Osteocyte (in vitro differentiated cells): Measurements from ENCODE around the gene PPP1R12B. TPM values are rescaled to one million over a fixed set of nuclear protein-coding genes. Genes with fewer than 3 reads are reported as not detected.
"Not testable (repeated sequence)": the region's sequence is repeated elsewhere in the genome, so short reads cannot be mapped to it uniquely, and the experiment has no call there.

Source experiments
- DNase-seq: peaks from one replicate; pipeline ENCODE4 v3.0.0; 2021; ENCODE audit warnings: mixed read lengths; ENCODE audit not compliant: unreplicated experiment; ENCODE audit errors: extremely low spot score
- H3K27ac Mint-ChIP-seq: one replicate; pipeline ENCODE4 v1.8.0; 2021; ENCODE audit warnings: mild to moderate bottlenecking, mixed read lengths; ENCODE audit not compliant: unreplicated experiment
- H3K27me3 Mint-ChIP-seq: one replicate; pipeline ENCODE4 v1.8.0; 2021; ENCODE audit warnings: mixed read lengths; ENCODE audit not compliant: unreplicated experiment
- H3K36me3 Mint-ChIP-seq: one replicate; pipeline ENCODE4 v1.8.0; 2021; ENCODE audit warnings: mixed read lengths; ENCODE audit not compliant: unreplicated experiment
- H3K4me1 Mint-ChIP-seq: one replicate; pipeline ENCODE4 v1.8.0; 2021; ENCODE audit warnings: mixed read lengths; ENCODE audit not compliant: unreplicated experiment
- H3K4me3 Mint-ChIP-seq: one replicate; pipeline ENCODE4 v1.8.0; 2021; ENCODE audit warnings: mild to moderate bottlenecking, moderate library complexity, mixed read lengths; ENCODE audit not compliant: unreplicated experiment
- H3K9me3 Mint-ChIP-seq: one replicate; pipeline ENCODE4 v1.8.0; 2021; ENCODE audit warnings: mixed read lengths; ENCODE audit not compliant: unreplicated experiment
- total RNA-seq: library from RNA; stranded (reverse); gene quantifications from 2 replicates; pipeline ENCODE4 v1.2.1, GENCODE V29; 2021
- TF ChIP-seq, protein P1 (sequence below): fragments of 200-600 bp; sonication (generic); IDR thresholded peaks from 2 replicates; pipeline ENCODE4 v1.5.0; 2021; ENCODE audit warnings: antibody characterized with exemption, mild to moderate bottlenecking, moderate library complexity

The PPP1R12B gene
- total RNA-seq, 1 donor from 2014 or later = 14.6 TPM

- no peak for DNase-seq
- H3K36me3 Mint-ChIP-seq = peaks cover 4% of the 10 kb centered on the region
- no peak overlapping the region for H3K27ac Mint-ChIP-seq
- H3K9me3 Mint-ChIP-seq = no peaks in the 10 kb centered on the region
- H3K4me1 Mint-ChIP-seq = peaks cover 31% of the 10 kb centered on the region
- TF ChIP-seq, protein P1, sequence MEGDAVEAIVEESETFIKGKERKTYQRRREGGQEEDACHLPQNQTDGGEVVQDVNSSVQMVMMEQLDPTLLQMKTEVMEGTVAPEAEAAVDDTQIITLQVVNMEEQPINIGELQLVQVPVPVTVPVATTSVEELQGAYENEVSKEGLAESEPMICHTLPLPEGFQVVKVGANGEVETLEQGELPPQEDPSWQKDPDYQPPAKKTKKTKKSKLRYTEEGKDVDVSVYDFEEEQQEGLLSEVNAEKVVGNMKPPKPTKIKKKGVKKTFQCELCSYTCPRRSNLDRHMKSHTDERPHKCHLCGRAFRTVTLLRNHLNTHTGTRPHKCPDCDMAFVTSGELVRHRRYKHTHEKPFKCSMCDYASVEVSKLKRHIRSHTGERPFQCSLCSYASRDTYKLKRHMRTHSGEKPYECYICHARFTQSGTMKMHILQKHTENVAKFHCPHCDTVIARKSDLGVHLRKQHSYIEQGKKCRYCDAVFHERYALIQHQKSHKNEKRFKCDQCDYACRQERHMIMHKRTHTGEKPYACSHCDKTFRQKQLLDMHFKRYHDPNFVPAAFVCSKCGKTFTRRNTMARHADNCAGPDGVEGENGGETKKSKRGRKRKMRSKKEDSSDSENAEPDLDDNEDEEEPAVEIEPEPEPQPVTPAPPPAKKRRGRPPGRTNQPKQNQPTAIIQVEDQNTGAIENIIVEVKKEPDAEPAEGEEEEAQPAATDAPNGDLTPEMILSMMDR = peak; percentile 69
- H3K27me3 Mint-ChIP-seq = no peaks in the 10 kb centered on the region
- no peak overlapping the region for H3K4me3 Mint-ChIP-seq
Observed at GRCh38 chr1:202501281-202501680, 152.8 kb downstream of the PPP1R12B start.

- TF ChIP-seq, protein P1 = no peak
- H3K4me1 Mint-ChIP-seq = peaks cover 25% of the 10 kb centered on the region
- no peak for DNase-seq
- no peaks in the 10 kb centered on the region for H3K27me3 Mint-ChIP-seq
- H3K36me3 Mint-ChIP-seq = peaks cover 4% of the 10 kb centered on the region
- no peaks in the 10 kb centered on the region for H3K9me3 Mint-ChIP-seq
- peak overlapping the region; percentile 61 for H3K4me3 Mint-ChIP-seq
- H3K27ac Mint-ChIP-seq = peak overlapping the region; percentile 84
Observed at GRCh38 chr1:202505356-202505755, 156.9 kb downstream of the PPP1R12B start.

DNA sequence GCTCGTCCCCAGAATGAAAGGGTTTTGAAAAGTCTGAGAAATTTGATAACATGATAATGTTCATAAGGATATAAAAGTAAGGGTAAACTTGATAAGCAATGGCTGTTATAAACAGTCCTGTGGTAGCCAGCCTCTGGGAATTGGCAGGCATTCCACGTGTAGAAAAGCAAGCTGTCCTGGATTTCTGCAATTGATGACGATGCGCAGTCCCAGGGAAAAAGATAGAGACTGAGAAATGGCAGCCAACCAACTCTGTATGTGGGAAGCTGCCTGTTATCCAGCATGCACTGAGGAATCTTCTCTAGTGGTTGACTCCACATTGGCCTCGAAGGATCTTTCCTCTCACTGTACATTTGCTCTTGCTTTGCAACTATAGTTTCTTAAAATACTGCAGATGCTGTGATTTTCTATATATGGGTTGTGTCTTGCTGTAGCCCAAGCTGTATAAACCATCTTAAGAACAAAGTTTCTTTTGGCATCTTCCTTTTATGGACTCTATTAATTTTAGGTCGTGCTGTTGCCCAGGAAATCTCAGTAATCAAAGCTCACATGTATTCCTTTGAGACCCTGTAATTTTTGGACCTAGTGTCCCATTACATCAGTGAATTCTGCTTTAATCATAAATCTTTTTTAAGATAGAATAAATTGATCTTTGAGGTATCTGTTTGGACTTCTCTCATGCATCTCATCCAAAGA, 157.5 kb downstream of the PPP1R12B start:
- DNase-seq = not testable (repeated sequence)

DNA sequence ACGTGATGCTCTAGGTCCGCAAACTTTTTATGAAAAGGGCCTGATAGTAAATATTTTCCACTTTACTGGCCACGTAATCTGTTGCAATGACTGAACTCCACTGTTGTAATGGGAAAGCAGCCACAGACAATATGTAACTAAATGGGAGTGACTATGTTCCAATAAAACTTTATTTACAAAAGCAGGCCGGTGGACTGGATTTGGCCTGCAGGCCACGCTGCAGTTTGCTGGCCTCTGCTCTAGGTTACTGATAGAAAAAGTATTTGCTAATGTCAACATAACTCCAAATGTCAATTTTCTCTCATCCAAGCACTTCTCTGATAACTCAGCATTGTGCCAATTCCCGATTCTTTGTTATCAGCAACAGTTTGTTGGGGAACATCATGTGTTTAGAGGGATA, 160.4 kb downstream of the PPP1R12B start:
- peaks cover 23% of the 10 kb centered on the region for H3K4me1 Mint-ChIP-seq
- not testable (repeated sequence) for H3K9me3 Mint-ChIP-seq, H3K27ac Mint-ChIP-seq, H3K36me3 Mint-ChIP-seq, H3K4me3 Mint-ChIP-seq, H3K27me3 Mint-ChIP-seq, DNase-seq

More for the DNA sequence above, 157.5 kb downstream of the PPP1R12B start:
- H3K4me3 Mint-ChIP-seq, H3K36me3 Mint-ChIP-seq, H3K9me3 Mint-ChIP-seq, H3K27me3 Mint-ChIP-seq: not testable (repeated sequence)
- peak overlapping the region; percentile 84 for H3K27ac Mint-ChIP-seq
- H3K4me1 Mint-ChIP-seq = peaks cover 25% of the 10 kb centered on the region

- not testable (repeated sequence) for H3K9me3 Mint-ChIP-seq, DNase-seq, H3K27ac Mint-ChIP-seq, H3K4me1 Mint-ChIP-seq, H3K4me3 Mint-ChIP-seq, H3K27me3 Mint-ChIP-seq, H3K36me3 Mint-ChIP-seq
Observed at GRCh38 chr1:202513875-202514274, 165.4 kb downstream of the PPP1R12B start.

DNA sequence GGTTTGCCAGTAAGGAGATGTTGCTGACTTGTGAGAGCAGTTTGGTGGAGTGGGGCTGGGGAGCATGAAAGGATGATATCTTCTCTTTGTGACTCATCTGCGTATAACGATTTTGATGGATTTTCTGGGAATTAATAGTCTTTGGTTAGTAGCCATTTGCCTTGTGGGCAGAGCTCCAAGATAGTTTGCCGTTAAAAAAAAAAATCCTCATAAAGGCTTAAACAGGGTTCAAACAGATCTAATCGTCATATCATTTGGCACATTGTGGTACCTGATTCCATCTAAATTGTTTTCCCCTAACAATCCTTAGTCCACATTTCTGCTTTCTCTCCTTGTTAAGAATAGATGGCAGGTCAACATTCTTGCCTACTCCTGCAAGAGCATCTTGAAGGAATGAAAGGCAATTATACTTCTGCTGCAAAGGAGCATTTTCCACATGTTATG, 168.0 kb downstream of the PPP1R12B start:
- H3K4me1 Mint-ChIP-seq = peaks cover 19% of the 10 kb centered on the region
- DNase-seq = no peak
- no peak overlapping the region for H3K27ac Mint-ChIP-seq
- TF ChIP-seq, protein P1 = no peak
- H3K9me3 Mint-ChIP-seq = no peaks in the 10 kb centered on the region
- H3K4me3 Mint-ChIP-seq = no peak overlapping the region
- H3K36me3 Mint-ChIP-seq = peaks cover 4% of the 10 kb centered on the region
- no peaks in the 10 kb centered on the region for H3K27me3 Mint-ChIP-seq

GRCh38 chr1:202517146-202517545, 168.6 kb downstream of the PPP1R12B start:
- H3K9me3 Mint-ChIP-seq, H3K4me3 Mint-ChIP-seq, H3K27me3 Mint-ChIP-seq, H3K36me3 Mint-ChIP-seq, H3K27ac Mint-ChIP-seq, DNase-seq: not testable (repeated sequence)
- H3K4me1 Mint-ChIP-seq = peaks cover 19% of the 10 kb centered on the region

GRCh38 chr1:202518180-202518579, 169.7 kb downstream of the PPP1R12B start:
- not testable (repeated sequence) for H3K9me3 Mint-ChIP-seq, DNase-seq, H3K27ac Mint-ChIP-seq, H3K36me3 Mint-ChIP-seq, H3K4me3 Mint-ChIP-seq, H3K27me3 Mint-ChIP-seq
- peaks cover 19% of the 10 kb centered on the region for H3K4me1 Mint-ChIP-seq

DNA sequence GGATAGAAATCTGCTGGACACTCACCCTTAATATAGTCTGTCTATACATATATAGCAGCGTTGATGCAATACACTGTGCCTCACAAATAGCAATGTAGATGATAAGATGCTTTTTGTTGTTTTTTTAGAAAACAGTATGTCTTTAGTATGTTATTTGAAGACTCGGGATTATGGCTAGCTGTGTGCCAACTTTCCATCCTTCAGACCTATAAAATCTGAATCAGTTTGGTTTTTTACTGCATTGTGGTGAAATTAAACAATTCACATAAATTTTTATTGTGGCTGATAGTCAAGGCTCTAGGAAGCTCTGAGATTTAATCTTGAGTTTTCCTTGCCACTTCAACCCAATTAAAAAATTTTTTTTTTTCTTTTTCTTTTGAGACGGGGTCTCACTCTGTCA, 170.4 kb downstream of the PPP1R12B start:
- DNase-seq, H3K9me3 Mint-ChIP-seq, H3K27ac Mint-ChIP-seq, H3K36me3 Mint-ChIP-seq, H3K27me3 Mint-ChIP-seq, H3K4me3 Mint-ChIP-seq: not testable (repeated sequence)
- peaks cover 19% of the 10 kb centered on the region for H3K4me1 Mint-ChIP-seq
